Body of pancreas (tissue), 4 donors: ENCODE results near the gene HMG20A. TPM values are rescaled to one million over a fixed set of nuclear protein-coding genes. Genes with fewer than 3 reads are reported as not detected.

Source experiments
- ATAC-seq: fragments of 150-250 bp; one replicate; pipeline ENCODE4 v1.9.1; 2016
- DNase-seq, 4 donors: peaks; one replicate each; pipeline ENCODE4 v3.0.0-alpha.2; 2019
- H3K27ac ChIP-seq, 4 donors: fragments of 200-600 bp; sonication (generic); 1 replicate in 3 of 4; 2 replicates in 1 of 4; pipeline versions ENCODE4 v1.5.1 to v1.6.1; 2016 to 2019; ENCODE audit warnings: mild to moderate bottlenecking in 1 of 4, mixed read lengths in 1 of 4, moderate library complexity in 1 of 4
- H3K27me3 ChIP-seq, 2 donors: fragments of 200-600 bp; sonication (generic); one replicate each; pipeline ENCODE4 v1.6.0; 2016; ENCODE audit warnings: mild to moderate bottlenecking in 1 of 2
- H3K36me3 ChIP-seq, 2 donors: fragments of 200-600 bp; sonication (generic); replicated peaks in 1 of 2; 2 replicates each; pipeline ENCODE4 v1.5.1; 2016; ENCODE audit warnings: low read depth in 2 of 2; ENCODE audit not compliant: insufficient read depth in 1 of 2
- H3K4me1 ChIP-seq: fragments of 200-600 bp; sonication (generic); one replicate; pipeline ENCODE4 v1.6.0; 2016
- H3K4me3 ChIP-seq, 2 donors: fragments of 200-600 bp; sonication (generic); 1 replicate in 1 of 2; 2 replicates in 1 of 2; pipeline ENCODE4 v1.5.1; 2016 to 2019
- H3K9me3 ChIP-seq, 3 donors: fragments of 200-600 bp; sonication (generic); 1 replicate in 2 of 3; 2 replicates in 1 of 3; pipeline ENCODE4 v1.5.1; 2016
- CTCF ChIP-seq, 7 experiments: fragments of 450-650 bp in 4 of 7; fragments of 200-600 bp in 3 of 7; sonication (generic) in 3 of 7; IDR thresholded peaks; one replicate each; pipeline ENCODE4 v1.5.1; 2016 to 2019; ENCODE audit warnings: antibody characterized with exemption in 7 of 7
- POLR2A ChIP-seq, 3 donors: fragments of 450-650 bp; IDR thresholded peaks; one replicate each; pipeline ENCODE4 v1.6.1; 2016; ENCODE audit warnings: antibody characterized with exemption in 3 of 3, mild to moderate bottlenecking in 2 of 3
- WGBS, 2 donors: methylation state at CpG; one replicate each; pipeline ENCODE4 v1.1.5; 2017; 5-methylcytosine and 5-hydroxymethylcytosine counted together
- intact Hi-C: fragments of 100-400 bp; cut with DNase I; formaldehyde crosslinking; loops from one replicate; pipeline ENCODE4 v1.15.1; 2023
- total RNA-seq, 2 donors: library from RNA; depleted of rRNA; stranded (reverse); fragments of >200 nt; gene quantifications; one replicate each; pipeline ENCODE4 v1.1.0, GENCODE V29; 2016

Gene HMG20A
- total RNA-seq, 2 donors from 2014 or later = 21.8 to 59.0 TPM

GRCh38 chr15:77527164-77527778, 106.6 kb downstream of the HMG20A start:
- H3K9me3 ChIP-seq = no peaks in the 10 kb centered on the region
- 42 to 53% methylated on average over 3 to 15 of the region's 15 CpGs for WGBS, 2 donors
- TF ChIP-seq CTCF (IDR thresholded peaks at IDR 0.05) = no peak
- no peak for TF ChIP-seq POLR2A (IDR thresholded peaks at IDR 0.05)
- H3K4me3 ChIP-seq = no peak overlapping the region
- H3K27ac ChIP-seq = no peak overlapping the region
- intact Hi-C loops = no loop called here
- no peaks in the 10 kb centered on the region for H3K27me3 ChIP-seq
- no peaks in the 10 kb centered on the region for H3K4me1 ChIP-seq
- no peaks in the 10 kb centered on the region for H3K36me3 ChIP-seq
- DNase-seq (no peak), ATAC-seq (no peak)

GRCh38 chr15:77527831-77528231, 107.1 kb downstream of the HMG20A start:
- ATAC-seq = no peak
- H3K9me3 ChIP-seq = no peaks in the 10 kb centered on the region

GRCh38 chr15:77528290-77528967, 107.7 kb downstream of the HMG20A start:
- H3K9me3 ChIP-seq = no peaks in the 10 kb centered on the region
- TF ChIP-seq CTCF (IDR thresholded peaks at IDR 0.05) = no peak
- no peak for TF ChIP-seq POLR2A (IDR thresholded peaks at IDR 0.05)
- no peak overlapping the region for H3K27ac ChIP-seq
- intact Hi-C loops = no loop called here
- 81 to 93% methylated on average over 7 to 12 of the region's 12 CpGs for WGBS, 2 donors
- H3K27me3 ChIP-seq = no peaks in the 10 kb centered on the region
- H3K4me3 ChIP-seq = no peak overlapping the region
- ATAC-seq = no peak
- no peaks in the 10 kb centered on the region for H3K36me3 ChIP-seq
- no peak for DNase-seq
- H3K4me1 ChIP-seq = no peaks in the 10 kb centered on the region

More at GRCh38 chr15:77527831-77528231, 107.1 kb downstream of the HMG20A start:
- Histone ChIP-seq H3K27me3 (no peaks in the 10 kb centered on the region), H3K4me1 (no peaks in the 10 kb centered on the region), H3K27ac (no peak overlapping the region), H3K36me3 (no peaks in the 10 kb centered on the region), H3K4me3 (no peak overlapping the region)
- TF ChIP-seq POLR2A (IDR thresholded peaks at IDR 0.05) (no peak), CTCF (IDR thresholded peaks at IDR 0.05) (no peak)
- no peak for DNase-seq
- intact Hi-C loops = no loop called here
- WGBS, 2 donors = 85 to 89% methylated on average over 4 to 6 of the region's 6 CpGs

- Histone ChIP-seq H3K4me3 (no peak overlapping the region), H3K9me3 (no peaks in the 10 kb centered on the region), H3K4me1 (no peaks in the 10 kb centered on the region), H3K27me3 (no peaks in the 10 kb centered on the region), H3K36me3 (no peaks in the 10 kb centered on the region), H3K27ac (no peak overlapping the region)
- 78 to 85% methylated on average over 7 to 12 of the region's 12 CpGs for WGBS, 2 donors
- TF ChIP-seq POLR2A (IDR thresholded peaks at IDR 0.05) (no peak), CTCF (IDR thresholded peaks at IDR 0.05) (no peak)
- intact Hi-C loops = no loop called here
- no peak for DNase-seq
- no peak for ATAC-seq
Measured at GRCh38 chr15:77528968-77529319, 108.3 kb downstream of the HMG20A start.
